Measurements from ENCODE around the gene GFRA3. TPM values are rescaled to one million over a fixed set of nuclear protein-coding genes. Genes with fewer than 3 reads are reported as not detected.
"Not testable (repeated sequence)": the region's sequence is repeated elsewhere in the genome, so short reads cannot be mapped to it uniquely, and the experiment has no call there.

The GFRA3 gene
- total RNA-seq: 0.16 and 0.32 TPM in 2 replicates

- H3K27ac Mint-ChIP-seq: no peak within 1 kb of the TSS
Observed at GRCh38 chr5:138274189-138274853, at the start of gene GFRA3. Gene GFRA3 (minus strand): TSS chr5:138274621. CDS start chr5:138274424, 197 bp downstream.

GRCh38 chr5:138318211-138318610 is 43.8 kb upstream of the GFRA3 start:
- H3K4me3 Mint-ChIP-seq (ENCODE audit: low read depth); H3K27ac Mint-ChIP-seq; H3K27me3 Mint-ChIP-seq (ENCODE audit: low read depth); DNase-seq (ENCODE audit: low spot score); H3K9me3 Mint-ChIP-seq; H3K4me1 Mint-ChIP-seq (ENCODE audit: low read depth); intact Hi-C loops (cut with micrococcal nuclease): not testable (repeated sequence)
- H3K36me3 Mint-ChIP-seq (ENCODE audit: low read depth): peaks cover 30% of the 10 kb centered on the region

More at GRCh38 chr5:138274189-138274853, at the start of gene GFRA3:
- H3K9me3 Mint-ChIP-seq: no peaks in the 10 kb centered on the region
- H3K4me1 Mint-ChIP-seq (ENCODE audit: low read depth): peaks cover 7% of the 10 kb centered on the region
- DNase-seq (ENCODE audit: low spot score): no peak
- H3K4me3 Mint-ChIP-seq (ENCODE audit: low read depth): peak within 1 kb of the TSS; percentile 52
- no peaks in the 10 kb centered on the region for H3K36me3 Mint-ChIP-seq (ENCODE audit: low read depth)
- intact Hi-C loops (cut with micrococcal nuclease): no loop called here
- H3K27me3 Mint-ChIP-seq (ENCODE audit: low read depth): peaks cover 37% of the 10 kb centered on the region

- no peaks in the 10 kb centered on the region for H3K27me3 Mint-ChIP-seq (ENCODE audit: low read depth)
- no peak overlapping the region for H3K4me3 Mint-ChIP-seq (ENCODE audit: low read depth)
- no peak for DNase-seq (ENCODE audit: low spot score)
- intact Hi-C loops (cut with micrococcal nuclease): no loop called here
- no peaks in the 10 kb centered on the region for H3K4me1 Mint-ChIP-seq (ENCODE audit: low read depth)
- peaks cover 46% of the 10 kb centered on the region for H3K36me3 Mint-ChIP-seq (ENCODE audit: low read depth)
- H3K27ac Mint-ChIP-seq: no peak overlapping the region
- no peaks in the 10 kb centered on the region for H3K9me3 Mint-ChIP-seq
Observed at GRCh38 chr5:138316355-138316754, 41.9 kb upstream of the GFRA3 start.

- no peaks in the 10 kb centered on the region for H3K4me1 Mint-ChIP-seq (ENCODE audit: low read depth)
- peaks cover 50% of the 10 kb centered on the region for H3K36me3 Mint-ChIP-seq (ENCODE audit: low read depth)
- no peak for DNase-seq (ENCODE audit: low spot score)
- H3K4me3 Mint-ChIP-seq (ENCODE audit: low read depth): no peak overlapping the region
- no peaks in the 10 kb centered on the region for H3K27me3 Mint-ChIP-seq (ENCODE audit: low read depth)
- H3K27ac Mint-ChIP-seq: no peak overlapping the region
- intact Hi-C loops (cut with micrococcal nuclease): no loop called here
- no peaks in the 10 kb centered on the region for H3K9me3 Mint-ChIP-seq
Observed at GRCh38 chr5:138315751-138316278, 41.4 kb upstream of the GFRA3 start.

- Mint-ChIP-seq H3K27me3 (ENCODE audit: low read depth) (no peaks in the 10 kb centered on the region), H3K9me3 (no peaks in the 10 kb centered on the region), H3K4me1 (ENCODE audit: low read depth) (peaks cover 8% of the 10 kb centered on the region), H3K36me3 (ENCODE audit: low read depth) (peaks cover 16% of the 10 kb centered on the region), H3K4me3 (ENCODE audit: low read depth) (no peak overlapping the region), H3K27ac (no peak overlapping the region)
- DNase-seq (ENCODE audit: low spot score): no peak
- intact Hi-C loops (cut with micrococcal nuclease): no loop called here
Observed at GRCh38 chr5:138305797-138306196, 31.4 kb upstream of the GFRA3 start.

- H3K9me3 Mint-ChIP-seq: no peaks in the 10 kb centered on the region
- peaks cover 9% of the 10 kb centered on the region for H3K4me1 Mint-ChIP-seq (ENCODE audit: low read depth)
- no peak for DNase-seq (ENCODE audit: low spot score)
- peaks cover 20% of the 10 kb centered on the region for H3K36me3 Mint-ChIP-seq (ENCODE audit: low read depth)
- intact Hi-C loops (cut with micrococcal nuclease): no loop called here
- H3K4me3 Mint-ChIP-seq (ENCODE audit: low read depth): no peak overlapping the region
- no peak overlapping the region for H3K27ac Mint-ChIP-seq
- no peaks in the 10 kb centered on the region for H3K27me3 Mint-ChIP-seq (ENCODE audit: low read depth)
Observed at GRCh38 chr5:138303372-138303771, 29.0 kb upstream of the GFRA3 start.

GRCh38 chr5:138289296-138289695 is 14.9 kb upstream of the GFRA3 start:
- Mint-ChIP-seq H3K4me3 (ENCODE audit: low read depth) (no peak overlapping the region), H3K27me3 (ENCODE audit: low read depth) (no peaks in the 10 kb centered on the region), H3K27ac (no peak overlapping the region), H3K36me3 (ENCODE audit: low read depth) (peaks cover 16% of the 10 kb centered on the region), H3K4me1 (ENCODE audit: low read depth) (peaks cover 3% of the 10 kb centered on the region), H3K9me3 (no peaks in the 10 kb centered on the region)
- DNase-seq (ENCODE audit: low spot score): no peak
- intact Hi-C loops (cut with micrococcal nuclease): no loop called here

- peak overlapping the region; percentile 34 for H3K27ac Mint-ChIP-seq
- no peak overlapping the region for H3K4me3 Mint-ChIP-seq (ENCODE audit: low read depth)
Observed at GRCh38 chr5:138287246-138287645, 12.8 kb upstream of the GFRA3 start.

GRCh38 chr5:138282920-138283742 is 8.7 kb upstream of the GFRA3 start:
- Mint-ChIP-seq H3K27ac (no peak overlapping the region), H3K27me3 (ENCODE audit: low read depth) (no peaks in the 10 kb centered on the region), H3K36me3 (ENCODE audit: low read depth) (peaks cover 13% of the 10 kb centered on the region), H3K4me1 (ENCODE audit: low read depth) (peaks cover 3% of the 10 kb centered on the region), H3K4me3 (ENCODE audit: low read depth) (no peak overlapping the region), H3K9me3 (no peaks in the 10 kb centered on the region)
- intact Hi-C loops (cut with micrococcal nuclease): no loop called here
- no peak for DNase-seq (ENCODE audit: low spot score)

More at GRCh38 chr5:138287246-138287645, 12.8 kb upstream of the GFRA3 start:
- Mint-ChIP-seq H3K36me3 (ENCODE audit: low read depth) (peaks cover 16% of the 10 kb centered on the region), H3K27me3 (ENCODE audit: low read depth) (no peaks in the 10 kb centered on the region), H3K4me1 (ENCODE audit: low read depth) (peaks cover 3% of the 10 kb centered on the region), H3K9me3 (no peaks in the 10 kb centered on the region)
- DNase-seq (ENCODE audit: low spot score): no peak
- intact Hi-C loops (cut with micrococcal nuclease): no loop called here

GRCh38 chr5:138280915-138281314 is 6.5 kb upstream of the GFRA3 start:
- no peaks in the 10 kb centered on the region for H3K4me1 Mint-ChIP-seq (ENCODE audit: low read depth)
- H3K27ac Mint-ChIP-seq: no peak overlapping the region
- intact Hi-C loops (cut with micrococcal nuclease): no loop called here
- H3K36me3 Mint-ChIP-seq (ENCODE audit: low read depth): peaks cover 9% of the 10 kb centered on the region
- no peaks in the 10 kb centered on the region for H3K9me3 Mint-ChIP-seq
- no peak for DNase-seq (ENCODE audit: low spot score)
- no peak overlapping the region for H3K4me3 Mint-ChIP-seq (ENCODE audit: low read depth)
- H3K27me3 Mint-ChIP-seq (ENCODE audit: low read depth): peaks cover 7% of the 10 kb centered on the region

- DNase-seq (ENCODE audit: low spot score): no peak
- Mint-ChIP-seq H3K27me3 (ENCODE audit: low read depth) (peaks cover 35% of the 10 kb centered on the region), H3K4me3 (ENCODE audit: low read depth) (no peak overlapping the region), H3K27ac (no peak overlapping the region), H3K4me1 (ENCODE audit: low read depth) (peaks cover 7% of the 10 kb centered on the region), H3K9me3 (no peaks in the 10 kb centered on the region), H3K36me3 (ENCODE audit: low read depth) (no peaks in the 10 kb centered on the region)
- intact Hi-C loops (cut with micrococcal nuclease): no loop called here
Observed at GRCh38 chr5:138276402-138277054, 2.1 kb upstream of the GFRA3 start.

GRCh38 chr5:138275895-138276294 is 1.5 kb upstream of the GFRA3 start:
- Mint-ChIP-seq H3K36me3 (ENCODE audit: low read depth) (no peaks in the 10 kb centered on the region), H3K27me3 (ENCODE audit: low read depth) (peaks cover 37% of the 10 kb centered on the region), H3K4me1 (ENCODE audit: low read depth) (peaks cover 7% of the 10 kb centered on the region), H3K27ac (no peak overlapping the region), H3K9me3 (no peaks in the 10 kb centered on the region), H3K4me3 (ENCODE audit: low read depth) (no peak overlapping the region)
- intact Hi-C loops (cut with micrococcal nuclease): no loop called here
- no peak for DNase-seq (ENCODE audit: low spot score)
